ENCODE data around the gene GARIN1A. TPM values are rescaled to one million over a fixed set of nuclear protein-coding genes. Genes with fewer than 3 reads are reported as not detected.
"Not testable (repeated sequence)": the region's sequence is repeated elsewhere in the genome, so short reads cannot be mapped to it uniquely, and the experiment has no call there.

Gene GARIN1A
- polyA plus RNA-seq: 1 to 10 TPM in 2 of 3 donors, under 1 TPM in 1; 0.44 to 2.6 (median 1.6) TPM

- 62 to 83% (median 62%) methylated on average over 4 of the region's 4 CpGs for WGBS, 3 donors
- H3K27ac ChIP-seq (ENCODE audit: low read depth, low read length): no peak within 1 kb of the TSS
Measured at GRCh38 chr7:128671992-128672391, at the start of gene GARIN1A. Gene GARIN1A (plus strand): TSS chr7:128672292. CDS start chr7:128672398, 106 bp downstream.

DNA sequence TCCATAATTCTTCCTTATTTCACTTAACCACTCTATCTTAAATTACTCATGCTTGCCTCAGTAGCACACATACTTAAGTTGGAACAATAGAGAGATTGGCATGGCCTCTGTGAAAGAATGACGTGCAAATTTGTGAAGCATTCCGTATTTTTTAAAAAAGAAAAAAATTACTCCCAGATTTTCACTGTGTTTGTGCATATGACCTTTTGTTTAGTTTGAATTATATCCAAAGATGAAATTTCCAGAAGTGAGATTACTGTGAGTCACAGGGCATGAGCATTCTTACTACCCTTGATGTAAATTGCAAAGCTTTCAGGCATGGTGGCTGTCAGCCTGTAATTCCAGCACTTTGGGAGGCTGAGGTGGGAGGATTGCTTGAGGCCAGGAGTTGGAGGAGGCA, 45.0 kb upstream of the GARIN1A start:
- not testable (repeated sequence) for H3K27ac ChIP-seq (ENCODE audit: low read depth, low read length)
- 84 to 94% (median 90%) methylated on average over 2 of the region's 2 CpGs for WGBS, 3 donors

DNA sequence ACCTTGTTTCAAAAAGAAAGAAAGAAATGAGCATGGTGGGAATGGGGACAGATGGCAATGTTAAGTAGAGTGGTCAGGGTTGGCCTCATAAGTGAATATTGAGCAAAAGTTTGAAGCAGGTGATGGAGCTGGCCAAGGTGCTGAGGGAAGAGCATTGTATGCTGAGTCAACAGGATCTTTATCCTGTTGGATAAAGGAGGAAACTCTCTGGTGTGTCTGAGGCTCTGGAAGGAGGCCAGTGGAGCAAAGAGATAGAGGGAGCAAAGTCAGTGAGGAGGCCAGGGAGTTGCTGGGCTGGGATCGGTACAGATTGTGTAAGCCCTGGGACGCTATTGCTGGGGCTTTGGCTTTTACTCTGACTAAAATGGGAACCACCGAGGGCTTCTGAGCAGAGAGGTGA, 38.2 kb upstream of the GARIN1A start:
- not testable (repeated sequence) for H3K27ac ChIP-seq (ENCODE audit: low read depth, low read length)
- WGBS, 3 donors: 69 to 94% (median 75%) methylated on average over 3 of the region's 3 CpGs

- WGBS, 3 donors: 98 to 100% (median 100%) methylated on average over 5 of the region's 5 CpGs
- H3K27ac ChIP-seq (ENCODE audit: low read depth, low read length): not testable (repeated sequence)
Measured at GRCh38 chr7:128645206-128645605, 26.9 kb upstream of the GARIN1A start.

GRCh38 chr7:128645844-128646243, 26.2 kb upstream of the GARIN1A start:
- not testable (repeated sequence) for H3K27ac ChIP-seq (ENCODE audit: low read depth, low read length)
- WGBS, 3 donors: 90 to 96% (median 92%) methylated on average over 3 to 4 of the region's 4 CpGs

- H3K27ac ChIP-seq (ENCODE audit: low read depth, low read length): not testable (repeated sequence)
- 92 to 95% (median 93%) methylated on average over 6 of the region's 6 CpGs for WGBS, 3 donors
Measured at GRCh38 chr7:128646877-128647276, 25.2 kb upstream of the GARIN1A start.

DNA sequence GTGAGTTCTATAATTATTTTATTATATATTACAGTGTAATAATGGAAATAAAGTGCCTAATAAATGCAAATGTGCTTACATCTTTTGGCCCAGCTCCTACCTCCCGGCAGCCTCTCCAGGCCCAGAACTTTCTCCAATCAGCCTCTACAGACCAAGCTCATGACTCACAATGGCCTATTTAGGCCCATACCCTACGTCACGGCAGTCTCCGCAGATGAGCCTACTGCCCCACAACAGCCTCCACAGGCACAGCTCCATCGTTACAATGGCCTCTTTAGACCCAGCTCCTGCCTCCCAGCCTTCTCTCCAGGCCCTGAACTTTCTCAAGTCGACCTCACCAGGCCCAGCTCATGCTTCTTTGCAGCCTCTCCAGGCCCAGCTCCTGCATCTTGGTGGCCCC, 21.0 kb upstream of the GARIN1A start:
- WGBS, 3 donors: 93 to 95% (median 94%) methylated on average over 4 to 5 of the region's 6 CpGs
- H3K27ac ChIP-seq (ENCODE audit: low read depth, low read length): not testable (repeated sequence)

DNA sequence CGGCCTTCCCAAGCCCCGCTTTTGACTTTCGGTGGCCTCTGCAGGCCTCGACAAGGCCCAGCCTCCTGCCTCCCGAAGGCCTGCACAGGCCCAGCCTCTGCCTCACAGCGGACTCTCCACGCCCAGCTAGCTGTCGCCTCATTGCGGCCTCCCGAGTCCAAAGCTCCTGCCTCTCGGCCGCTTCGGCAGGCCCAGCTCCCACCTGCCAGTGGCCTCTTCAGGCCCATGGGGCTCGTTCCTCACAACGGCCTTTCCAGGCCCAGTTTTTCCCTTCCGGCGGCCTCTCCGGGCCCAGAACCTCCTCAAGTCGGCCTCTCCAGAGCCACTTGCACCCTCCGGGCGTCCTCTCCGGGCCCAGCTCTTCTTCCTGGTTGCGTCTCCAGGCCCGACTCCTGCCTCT, 19.5 kb upstream of the GARIN1A start:
- not testable (repeated sequence) for H3K27ac ChIP-seq (ENCODE audit: low read depth, low read length)
- WGBS, 3 donors: 95 to 96% (median 95%) methylated on average over 17 to 20 of the region's 24 CpGs

DNA sequence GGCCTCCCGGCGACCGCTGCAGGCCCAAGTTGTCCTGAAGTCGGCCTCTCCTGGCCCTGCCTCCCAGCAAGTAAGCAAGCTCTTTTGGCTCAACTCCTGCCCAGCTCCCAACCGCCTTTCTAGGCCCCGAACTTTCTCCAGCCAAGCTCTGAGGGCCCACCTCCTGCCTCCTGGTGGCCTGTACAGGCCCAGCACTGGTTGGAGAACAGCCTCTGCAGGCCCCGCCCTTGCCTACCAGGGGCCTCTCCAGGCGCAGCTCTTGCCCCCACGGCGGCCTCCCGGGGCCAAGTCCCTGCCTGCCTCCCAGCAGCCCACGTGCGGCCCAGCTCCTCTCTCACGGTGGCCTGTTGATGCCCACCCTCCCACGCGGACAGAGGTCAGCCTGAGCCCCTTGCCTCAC, 18.9 kb upstream of the GARIN1A start:
- 89 to 96% (median 92%) methylated on average over 16 of the region's 16 CpGs for WGBS, 3 donors
- H3K27ac ChIP-seq (ENCODE audit: low read depth, low read length): not testable (repeated sequence)

- 79 to 89% (median 87%) methylated on average over 9 to 18 of the region's 19 CpGs for WGBS, 3 donors
Measured at GRCh38 chr7:128654080-128654479, 18.0 kb upstream of the GARIN1A start.

GRCh38 chr7:128654501-128654900, 17.6 kb upstream of the GARIN1A start:
- 88 to 91% (median 89%) methylated on average over 16 to 18 of the region's 18 CpGs for WGBS, 3 donors
- H3K27ac ChIP-seq (ENCODE audit: low read depth, low read length): not testable (repeated sequence)

More at GRCh38 chr7:128654080-128654479, 18.0 kb upstream of the GARIN1A start:
- not testable (repeated sequence) for H3K27ac ChIP-seq (ENCODE audit: low read depth, low read length)

DNA sequence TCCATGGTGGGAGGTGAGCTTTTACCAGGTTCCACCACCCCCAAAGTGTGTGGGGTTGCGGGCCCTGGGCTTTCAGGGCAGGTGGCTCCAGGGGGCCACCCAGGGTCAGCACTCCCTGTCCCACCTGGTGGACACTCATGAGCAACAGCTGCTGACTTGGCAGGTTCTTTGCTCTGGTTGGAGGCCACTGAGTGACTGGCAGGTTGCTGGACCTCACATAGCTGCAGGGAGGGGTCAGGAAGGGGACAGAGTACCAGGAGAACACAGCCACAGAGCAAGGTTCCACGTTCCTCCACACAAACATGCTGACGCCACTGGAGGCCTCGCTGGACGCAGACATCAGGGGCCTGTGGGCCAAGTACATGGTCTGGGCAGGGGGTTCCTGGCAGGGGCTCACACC, 13.7 kb upstream of the GARIN1A start:
- WGBS, 3 donors: 83 to 98% (median 92%) methylated on average over 4 to 5 of the region's 5 CpGs
- H3K27ac ChIP-seq (ENCODE audit: low read depth, low read length): not testable (repeated sequence)

- 91 to 96% (median 94%) methylated on average over 3 of the region's 3 CpGs for WGBS, 3 donors
- H3K27ac ChIP-seq (ENCODE audit: low read depth, low read length): no peak overlapping the region
Measured at GRCh38 chr7:128660596-128660995, 11.5 kb upstream of the GARIN1A start.

GRCh38 chr7:128661446-128661845, 10.6 kb upstream of the GARIN1A start:
- H3K27ac ChIP-seq (ENCODE audit: low read depth, low read length): no peak overlapping the region
- 98 to 99% (median 98%) methylated on average over 5 of the region's 5 CpGs for WGBS, 3 donors

DNA sequence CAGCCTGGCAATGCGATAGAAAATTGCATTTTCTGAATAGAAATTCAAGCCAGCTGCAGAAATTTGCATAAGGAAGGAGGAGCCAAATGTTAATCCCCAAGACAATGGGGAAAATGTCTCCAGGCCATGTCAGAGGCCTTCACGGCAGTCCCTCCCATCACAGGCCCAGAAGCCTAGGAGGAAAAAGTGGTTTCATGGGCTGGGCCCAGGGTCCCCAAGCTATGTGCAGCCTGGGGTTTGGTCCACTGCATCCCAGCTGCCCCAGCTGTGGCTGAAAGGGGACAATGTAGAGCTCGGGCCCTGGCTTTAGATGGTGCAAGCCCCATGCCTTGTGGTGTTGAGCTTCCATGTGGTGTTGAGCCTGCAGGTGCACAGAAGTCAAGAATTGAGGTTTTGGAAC, 10.0 kb upstream of the GARIN1A start:
- WGBS, 3 donors: 95 to 99% (median 98%) methylated on average over 3 of the region's 3 CpGs
- H3K27ac ChIP-seq (ENCODE audit: low read depth, low read length): no peak overlapping the region

- H3K27ac ChIP-seq (ENCODE audit: low read depth, low read length): not testable (repeated sequence)
- 92 to 97% (median 97%) methylated on average over 3 of the region's 3 CpGs for WGBS, 3 donors
Measured at GRCh38 chr7:128663223-128663622, 8.9 kb upstream of the GARIN1A start.

GRCh38 chr7:128665057-128665456, 7.0 kb upstream of the GARIN1A start:
- no peak overlapping the region for H3K27ac ChIP-seq (ENCODE audit: low read depth, low read length)
- WGBS, 3 donors: 38 to 57% (median 39%) methylated on average over 1 of the region's 1 CpG

DNA sequence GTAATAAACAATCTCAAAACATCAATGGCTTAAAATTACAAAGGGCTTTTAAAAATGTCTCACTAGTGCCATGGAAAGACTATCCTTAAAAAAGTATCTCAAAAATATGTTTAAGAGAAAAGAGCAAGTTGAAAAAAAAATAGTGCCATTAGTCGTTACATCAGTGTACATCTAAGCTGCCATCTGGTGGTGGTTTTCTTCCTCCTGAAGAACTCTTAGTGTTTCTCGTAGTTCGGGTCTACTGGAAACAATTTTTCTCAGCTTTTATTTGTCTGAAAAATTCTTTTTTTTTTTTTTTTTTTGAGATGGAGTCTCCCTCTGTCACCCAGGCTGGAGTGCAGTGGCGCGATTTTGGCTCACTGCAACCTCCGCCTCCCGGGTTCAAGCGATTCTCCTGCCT, 5.9 kb upstream of the GARIN1A start:
- 60 to 86% (median 74%) methylated on average over 3 of the region's 8 CpGs for WGBS, 3 donors
- H3K27ac ChIP-seq (ENCODE audit: low read depth, low read length): no peak overlapping the region

- H3K27ac ChIP-seq (ENCODE audit: low read depth, low read length): no peak overlapping the region
- 16 to 21% (median 17%) methylated on average over 7 of the region's 7 CpGs for WGBS, 3 donors
Measured at GRCh38 chr7:128672927-128673517, 930 bp downstream of the GARIN1A start.

GRCh38 chr7:128673571-128673970, 1.5 kb downstream of the GARIN1A start:
- 80 to 91% (median 82%) methylated on average over 6 of the region's 6 CpGs for WGBS, 3 donors
- no peak overlapping the region for H3K27ac ChIP-seq (ENCODE audit: low read depth, low read length)

All from adipose tissue (tissue), 3 donors.